GM10248 (cell line): ENCODE results near the gene RNF217.

ENCODE experiments used
- CTCF ChIA-PET: fragments of 300-600 bp; sonication (Branson Sonifier 250); formaldehyde crosslinking; extraction: SDS; loops from one replicate; lab custom pipeline; 2021; ENCODE audit warnings: antibody characterized with exemption; lab: Yijun Ruan, JAX
- POLR2A ChIA-PET: fragments of 350-650 bp; sonication (Branson Sonifier 250); formaldehyde crosslinking; extraction: SDS; loops from one replicate; lab custom pipeline; 2020; ENCODE audit warnings: antibody characterized with exemption; lab: Yijun Ruan, JAX
- DNase-seq: peaks from one replicate; pipeline ENCODE4 v3.0.0; 2012; ENCODE audit errors: extremely low spot score
- TF ChIP-seq, protein P1 (sequence below): IDR thresholded peaks from 2 replicates; pipeline ENCODE4 v1.5.1; 2012; ENCODE audit warnings: mild to moderate bottlenecking, low read depth; ENCODE audit errors: extremely low read depth, missing control alignments, control extremely low read depth

Gene RNF217

DNA sequence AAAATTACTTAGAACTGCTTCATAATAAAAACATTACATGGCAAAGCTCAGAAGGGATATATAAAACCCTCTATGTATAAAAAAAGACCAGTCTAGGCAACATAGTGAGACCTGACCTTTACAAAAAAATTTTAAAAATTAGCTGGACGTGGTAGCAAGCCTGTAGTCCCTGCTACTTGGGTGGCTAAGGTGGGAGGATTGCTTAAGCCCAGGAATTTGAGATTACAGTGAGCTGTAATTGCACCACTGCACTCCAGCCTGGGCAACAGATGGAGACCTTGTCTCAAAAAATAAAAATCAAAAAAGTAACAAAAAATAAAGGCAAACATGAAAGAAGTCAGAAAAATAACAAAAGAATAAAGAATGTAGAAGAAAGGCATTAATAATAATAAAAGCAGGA is 169.8 kb downstream of the RNF217 start:
- ChIA-PET CTCF (interaction anchor here (0.8 kb wide), 1 partner anchor 17 kb away, joined by 3 read pairs; no protein-coding TSS in a partner anchor), POLR2A (no interaction called here)
- DNase-seq: no peak
- TF ChIP-seq, protein P1, sequence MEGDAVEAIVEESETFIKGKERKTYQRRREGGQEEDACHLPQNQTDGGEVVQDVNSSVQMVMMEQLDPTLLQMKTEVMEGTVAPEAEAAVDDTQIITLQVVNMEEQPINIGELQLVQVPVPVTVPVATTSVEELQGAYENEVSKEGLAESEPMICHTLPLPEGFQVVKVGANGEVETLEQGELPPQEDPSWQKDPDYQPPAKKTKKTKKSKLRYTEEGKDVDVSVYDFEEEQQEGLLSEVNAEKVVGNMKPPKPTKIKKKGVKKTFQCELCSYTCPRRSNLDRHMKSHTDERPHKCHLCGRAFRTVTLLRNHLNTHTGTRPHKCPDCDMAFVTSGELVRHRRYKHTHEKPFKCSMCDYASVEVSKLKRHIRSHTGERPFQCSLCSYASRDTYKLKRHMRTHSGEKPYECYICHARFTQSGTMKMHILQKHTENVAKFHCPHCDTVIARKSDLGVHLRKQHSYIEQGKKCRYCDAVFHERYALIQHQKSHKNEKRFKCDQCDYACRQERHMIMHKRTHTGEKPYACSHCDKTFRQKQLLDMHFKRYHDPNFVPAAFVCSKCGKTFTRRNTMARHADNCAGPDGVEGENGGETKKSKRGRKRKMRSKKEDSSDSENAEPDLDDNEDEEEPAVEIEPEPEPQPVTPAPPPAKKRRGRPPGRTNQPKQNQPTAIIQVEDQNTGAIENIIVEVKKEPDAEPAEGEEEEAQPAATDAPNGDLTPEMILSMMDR: no peak

DNA sequence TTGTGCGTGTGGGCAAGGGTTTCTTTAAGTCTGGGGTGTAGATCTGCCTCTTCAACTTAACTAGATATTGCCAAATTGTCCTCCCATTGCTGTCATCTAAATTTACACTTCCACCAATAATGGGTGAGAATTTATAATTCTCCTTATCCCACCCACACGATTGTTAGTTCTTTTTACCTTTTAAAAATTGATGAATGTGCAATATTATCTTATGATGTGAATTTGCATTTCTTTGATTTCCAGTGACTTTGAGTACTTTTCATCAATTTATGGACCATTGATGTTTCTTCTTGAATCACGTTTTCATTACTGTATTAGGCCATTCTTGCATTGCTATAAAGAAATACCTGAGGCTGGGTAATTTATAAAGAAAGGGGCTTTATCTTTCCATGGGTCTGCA is 174.1 kb downstream of the RNF217 start:
- POLR2A ChIA-PET: no interaction called here
- no peak for DNase-seq
- TF ChIP-seq, protein P1: no peak
- CTCF ChIA-PET: no interaction called here

DNA sequence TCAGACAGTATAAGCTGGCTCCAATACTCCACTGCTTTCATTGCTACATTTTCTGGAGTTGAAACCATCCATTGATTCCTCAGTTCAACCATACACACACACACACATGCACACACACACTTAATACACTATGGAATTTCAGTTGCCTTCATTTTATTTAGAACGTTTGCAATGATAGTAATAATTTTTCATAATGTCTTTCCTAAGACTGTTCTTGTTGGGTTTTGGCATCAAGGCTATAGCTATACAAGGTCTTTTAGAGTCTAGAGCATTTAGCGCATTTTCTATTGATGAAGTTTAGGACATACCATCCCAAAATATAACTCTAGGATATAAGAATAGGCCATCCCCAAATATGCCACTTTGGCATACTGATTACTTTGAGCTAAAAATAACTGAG is 175.8 kb downstream of the RNF217 start:
- TF ChIP-seq, protein P1: no peak
- ChIA-PET POLR2A (no interaction called here), CTCF (no interaction called here)
- DNase-seq: no peak

DNA sequence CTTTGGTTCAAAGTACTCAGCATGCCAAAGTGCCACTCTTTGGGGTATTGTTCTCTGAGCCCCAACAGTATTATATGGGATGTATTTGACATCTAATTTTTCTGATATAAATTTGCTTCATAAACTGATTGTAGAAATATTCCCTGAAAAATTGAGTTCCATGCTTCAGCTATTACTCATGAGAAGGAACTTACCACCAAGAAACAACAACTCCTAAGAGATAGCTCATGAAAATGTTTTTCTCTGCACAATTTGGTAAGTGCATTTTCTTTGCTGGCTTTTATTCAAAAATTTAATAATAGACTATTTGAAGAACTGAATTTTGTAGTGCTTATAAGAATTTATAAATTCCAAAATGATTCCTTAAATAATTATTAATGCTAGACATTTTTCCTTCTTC is 178.6 kb downstream of the RNF217 start:
- ChIA-PET POLR2A (no interaction called here), CTCF (interaction anchor here (0.7 to 1.5 kb wide), 3 partner anchors 11 to 26 kb away, joined by 3 to 5 read pairs (median 3); partner anchors contain the start of gene TPD52L1)
- DNase-seq: no peak

More for the DNA sequence above, 178.6 kb downstream of the RNF217 start:
- TF ChIP-seq, protein P1: no peak
